Measurements from ENCODE around the gene ERC1.

- TF ChIP-seq, protein P1, sequence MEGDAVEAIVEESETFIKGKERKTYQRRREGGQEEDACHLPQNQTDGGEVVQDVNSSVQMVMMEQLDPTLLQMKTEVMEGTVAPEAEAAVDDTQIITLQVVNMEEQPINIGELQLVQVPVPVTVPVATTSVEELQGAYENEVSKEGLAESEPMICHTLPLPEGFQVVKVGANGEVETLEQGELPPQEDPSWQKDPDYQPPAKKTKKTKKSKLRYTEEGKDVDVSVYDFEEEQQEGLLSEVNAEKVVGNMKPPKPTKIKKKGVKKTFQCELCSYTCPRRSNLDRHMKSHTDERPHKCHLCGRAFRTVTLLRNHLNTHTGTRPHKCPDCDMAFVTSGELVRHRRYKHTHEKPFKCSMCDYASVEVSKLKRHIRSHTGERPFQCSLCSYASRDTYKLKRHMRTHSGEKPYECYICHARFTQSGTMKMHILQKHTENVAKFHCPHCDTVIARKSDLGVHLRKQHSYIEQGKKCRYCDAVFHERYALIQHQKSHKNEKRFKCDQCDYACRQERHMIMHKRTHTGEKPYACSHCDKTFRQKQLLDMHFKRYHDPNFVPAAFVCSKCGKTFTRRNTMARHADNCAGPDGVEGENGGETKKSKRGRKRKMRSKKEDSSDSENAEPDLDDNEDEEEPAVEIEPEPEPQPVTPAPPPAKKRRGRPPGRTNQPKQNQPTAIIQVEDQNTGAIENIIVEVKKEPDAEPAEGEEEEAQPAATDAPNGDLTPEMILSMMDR (conservative IDR thresholded peaks at IDR 0.05; ENCODE audit: low read depth, low read length), result no peak
- TF ChIP-seq POLR2A (IDR thresholded peaks at IDR 0.05; ENCODE audit: low read depth, low read length) (no peak), NFE2L2 (IDR thresholded peaks at IDR 0.05; ENCODE audit: low read depth, low read length) (no peak), FOS (IDR thresholded peaks at IDR 0.05; ENCODE audit: low read depth, low read length) (no peak), RAD21 (IDR thresholded peaks at IDR 0.05; ENCODE audit: low read length) (no peak)
These were observed 478.0 kb downstream of the ERC1 start for GRCh38 chr12:1469070-1469469.
